HepG2 (cell line): ENCODE measurements around the gene SMAP2. TPM values are rescaled to one million over a fixed set of nuclear protein-coding genes. Genes with fewer than 3 reads are reported as not detected.

Experiments used
- DMTF1 ChIP-seq: sonication (generic); formaldehyde crosslinking; IDR thresholded peaks from 2 replicates; pipeline ENCODE4 v1.4.0; 2020; ENCODE audit warnings: mild to moderate bottlenecking, missing genetic modification reagents
- ESRRA ChIP-seq: sonication (generic); formaldehyde crosslinking; IDR thresholded peaks from 2 replicates; pipeline ENCODE4 v1.5.1; 2020; ENCODE audit warnings: mild to moderate bottlenecking, low read depth, missing genetic modification reagents
- FOXO1 ChIP-seq: sonication (generic); formaldehyde crosslinking; IDR thresholded peaks from 2 replicates; pipeline ENCODE4 v1.4.0; 2020; ENCODE audit warnings: missing genetic modification reagents
- GATAD2A ChIP-seq: IDR thresholded peaks from 2 replicates; pipeline ENCODE4 v1.6.1; 2016
- GLMP ChIP-seq: sonication (generic); formaldehyde crosslinking; IDR thresholded peaks from 2 replicates; pipeline ENCODE4 v1.9.0; 2021; ENCODE audit warnings: missing genetic modification reagents, mild to moderate bottlenecking, borderline replicate concordance
- HIC2 ChIP-seq: sonication (generic); formaldehyde crosslinking; IDR thresholded peaks from 2 replicates; pipeline ENCODE4 v1.9.0; 2022; ENCODE audit warnings: low read depth, missing genetic modification reagents
- HMGXB3 ChIP-seq: sonication (generic); formaldehyde crosslinking; IDR thresholded peaks from 2 replicates; pipeline ENCODE4 v1.4.0; 2020; ENCODE audit warnings: missing genetic modification reagents, borderline replicate concordance
- NR2F1 ChIP-seq, 2 experiments: fragments of 450-650 bp in 1 of 2; formaldehyde crosslinking in 1 of 2; IDR thresholded peaks; 2 replicates each; pipeline versions ENCODE4 v1.5.0 to v1.6.1; 2016 to 2020; ENCODE audit warnings: mild to moderate bottlenecking in 1 of 2, missing compliant biosample characterization in 1 of 2, missing genetic modification reagents in 1 of 2, moderate library complexity in 1 of 2
- NR2F2 ChIP-seq: IDR thresholded peaks from 2 replicates; pipeline ENCODE4 v1.6.1; 2012; ENCODE audit warnings: low read depth, inconsistent platforms, borderline replicate concordance
- SETDB1 ChIP-seq: sonication (generic); formaldehyde crosslinking; IDR thresholded peaks from 2 replicates; pipeline ENCODE4 v1.5.1; 2020; ENCODE audit warnings: missing genetic modification reagents, mild to moderate bottlenecking, borderline replicate concordance
- ZBTB20 ChIP-seq: sonication (generic); formaldehyde crosslinking; IDR thresholded peaks from 2 replicates; pipeline ENCODE4 v1.8.1; 2023; ENCODE audit warnings: missing genetic modification reagents, low read depth, mild to moderate bottlenecking, borderline replicate concordance
- ZNF574 ChIP-seq: sonication (generic); formaldehyde crosslinking; IDR thresholded peaks from 2 replicates; pipeline ENCODE4 v1.4.0; 2020; ENCODE audit warnings: missing genetic modification reagents
- ZNF589 ChIP-seq: sonication (generic); formaldehyde crosslinking; conservative IDR thresholded peaks from 2 replicates; pipeline ENCODE4 v1.8.0; 2022; ENCODE audit warnings: mild to moderate bottlenecking, moderate library complexity, missing genetic modification reagents
- ZSCAN29 ChIP-seq: sonication (generic); formaldehyde crosslinking; conservative IDR thresholded peaks from 2 replicates; pipeline ENCODE4 v1.4.0; 2020; ENCODE audit warnings: mild to moderate bottlenecking, missing genetic modification reagents
- polyA plus RNA-seq, 8 experiments: library from polyadenylated mRNA; depleted of rRNA in 3 of 8; stranded (reverse) in 7 of 8; unstranded in 1 of 8; fragments of >200 nt; fragmentation: Illumina TruSeq in 4 of 8; extraction: Trizol in 4 of 8; gene quantifications; 2 replicates each; pipeline versions ENCODE4 v1.2.1 to v1.2.3, GENCODE V29; 2011 to 2016; ENCODE audit warnings: low read depth in 4 of 8, missing spikeins in 1 of 8, mixed read lengths in 1 of 8; ENCODE audit not compliant: insufficient read depth in 1 of 8
- total RNA-seq, 5 experiments: library from RNA; depleted of rRNA; stranded (reverse); fragments of >200 nt; fragmentation: Illumina TruSeq; extraction: Trizol; gene quantifications; 2 replicates each; pipeline ENCODE4 v1.2.3, GENCODE V29; 2016; ENCODE audit warnings: low read depth in 1 of 5

SMAP2 gene
- total and polyA plus RNA-seq, 2 of the 13 experiments (the other 11 are each of a cell fraction or from before 2014, with no cell fraction given), result 19.0 to 22.3 TPM

GRCh38 chr1:40421431-40422384 lies 48.2 kb downstream of the SMAP2 start (continued):
- TF ChIP-seq GLMP (no peak), DMTF1 (CRISPR knock-in tag) (no peak), ZSCAN29 (CRISPR knock-in tag) (peak; percentile 77; the same call in 1 of the 2 replicates), ZBTB20 (CRISPR knock-in tag) (peak; percentile 45; the same call in 1 of the 2 replicates), NR2F1 (CRISPR knock-in tag; IDR thresholded peaks at IDR 0.05) (peak; percentile 61 to 80; a peak in 3 of 4 replicates), HIC2 (CRISPR knock-in tag) (peak; percentile 89), FOXO1 (CRISPR knock-in tag) (peak; percentile 48; the same call in 1 of the 2 replicates), GATAD2A (CRISPR knock-in tag) (peak; percentile 86), ESRRA (peak; percentile 97), SETDB1 (CRISPR knock-in tag) (no peak), NR2F2 (peak; percentile 74; the same call in 1 of the 2 replicates), ZNF589 (CRISPR knock-in tag) (peak; percentile 77), ZNF574 (CRISPR knock-in tag) (peak; percentile 51; the same call in 1 of the 2 replicates), HMGXB3 (CRISPR knock-in tag) (0 out of 2 replicates have a peak, but pooled peaks have one; percentile 19)
